GM18873 (cell line): ENCODE results near the gene RUNX3.
"Not testable (repeated sequence)": the region's sequence is repeated elsewhere in the genome, so short reads cannot be mapped to it uniquely, and the experiment has no call there.

Experiments used
- ATAC-seq: cut with Tn5 transposase; IDR thresholded peaks from one replicate; pipeline ENCODE4 v1.9.1; 2021; ENCODE audit warnings: mild to moderate bottlenecking, moderate library complexity, moderate number of reproducible peaks; ENCODE audit not compliant: unreplicated experiment, low FRiP score

RUNX3 gene

GRCh38 chr1:24892188-24893153, 37.6 kb downstream of the RUNX3 start:
- ATAC-seq: no peak

- not testable (repeated sequence) for ATAC-seq
Observed at GRCh38 chr1:24891367-24891766, 38.7 kb downstream of the RUNX3 start.

GRCh38 chr1:24890887-24891286, 39.2 kb downstream of the RUNX3 start:
- ATAC-seq: no peak

- ATAC-seq: no peak
Observed at GRCh38 chr1:24888971-24889676, 41.0 kb downstream of the RUNX3 start.

GRCh38 chr1:24888061-24888970, 41.8 kb downstream of the RUNX3 start:
- no peak for ATAC-seq

- no peak for ATAC-seq
Observed at GRCh38 chr1:24886241-24886640, 43.8 kb downstream of the RUNX3 start.

GRCh38 chr1:24884751-24885150, 45.3 kb downstream of the RUNX3 start:
- no peak for ATAC-seq

GRCh38 chr1:24881034-24881433, 49.0 kb downstream of the RUNX3 start:
- ATAC-seq: no peak

- ATAC-seq: no peak
Observed at GRCh38 chr1:24878775-24879742, 51.0 kb downstream of the RUNX3 start.

- no peak for ATAC-seq
Observed at GRCh38 chr1:24878045-24878444, 52.0 kb downstream of the RUNX3 start.

GRCh38 chr1:24875991-24876506, 54.0 kb downstream of the RUNX3 start:
- no peak for ATAC-seq

GRCh38 chr1:24875257-24875656, 54.8 kb downstream of the RUNX3 start:
- no peak for ATAC-seq

- ATAC-seq: no peak
Observed at GRCh38 chr1:24874611-24875234, 55.4 kb downstream of the RUNX3 start.

GRCh38 chr1:24874056-24874455, 56.0 kb downstream of the RUNX3 start:
- ATAC-seq: no peak

GRCh38 chr1:24873148-24873547, 56.9 kb downstream of the RUNX3 start:
- no peak for ATAC-seq

GRCh38 chr1:24872061-24872850, 57.8 kb downstream of the RUNX3 start:
- ATAC-seq: no peak

GRCh38 chr1:24871306-24871901, 58.7 kb downstream of the RUNX3 start:
- ATAC-seq: no peak
